Ovary (tissue), 3 donors: ENCODE measurements around the gene MYT1.

Experiments used
- CTCF ChIP-seq, 3 donors: fragments of 450-650 bp in 2 of 3; fragments of 200-600 bp in 1 of 3; IDR thresholded peaks; one replicate each; pipeline versions ENCODE4 v1.5.1 to v1.8.0; 2016 to 2022; ENCODE audit warnings: antibody characterized with exemption in 3 of 3, mild to moderate bottlenecking in 1 of 3
- POLR2A ChIP-seq: fragments of 450-650 bp; IDR thresholded peaks from one replicate; pipeline ENCODE4 v1.6.1; 2017; ENCODE audit warnings: antibody characterized with exemption, mild to moderate bottlenecking, moderate library complexity
- donor health status: DM: no; HTN: no; CAD: no.

- TF ChIP-seq POLR2A (no peak), CTCF (IDR thresholded peaks at IDR 0.05) (no peak)
Measured at GRCh38 chr20:64199395-64199794, 35.1 kb downstream of the MYT1 start.
